Fibroblast of skin of left quadriceps (primary cell): ENCODE measurements around the gene GET4.
"Not testable (repeated sequence)": the region's sequence is repeated elsewhere in the genome, so short reads cannot be mapped to it uniquely, and the experiment has no call there.

Source experiments
- DNase-seq, 2 experiments: peaks; one replicate each; pipeline ENCODE4 v3.0.0-alpha.2; 2013; ENCODE audit warnings: low read depth in 2 of 2

GET4 gene

DNA sequence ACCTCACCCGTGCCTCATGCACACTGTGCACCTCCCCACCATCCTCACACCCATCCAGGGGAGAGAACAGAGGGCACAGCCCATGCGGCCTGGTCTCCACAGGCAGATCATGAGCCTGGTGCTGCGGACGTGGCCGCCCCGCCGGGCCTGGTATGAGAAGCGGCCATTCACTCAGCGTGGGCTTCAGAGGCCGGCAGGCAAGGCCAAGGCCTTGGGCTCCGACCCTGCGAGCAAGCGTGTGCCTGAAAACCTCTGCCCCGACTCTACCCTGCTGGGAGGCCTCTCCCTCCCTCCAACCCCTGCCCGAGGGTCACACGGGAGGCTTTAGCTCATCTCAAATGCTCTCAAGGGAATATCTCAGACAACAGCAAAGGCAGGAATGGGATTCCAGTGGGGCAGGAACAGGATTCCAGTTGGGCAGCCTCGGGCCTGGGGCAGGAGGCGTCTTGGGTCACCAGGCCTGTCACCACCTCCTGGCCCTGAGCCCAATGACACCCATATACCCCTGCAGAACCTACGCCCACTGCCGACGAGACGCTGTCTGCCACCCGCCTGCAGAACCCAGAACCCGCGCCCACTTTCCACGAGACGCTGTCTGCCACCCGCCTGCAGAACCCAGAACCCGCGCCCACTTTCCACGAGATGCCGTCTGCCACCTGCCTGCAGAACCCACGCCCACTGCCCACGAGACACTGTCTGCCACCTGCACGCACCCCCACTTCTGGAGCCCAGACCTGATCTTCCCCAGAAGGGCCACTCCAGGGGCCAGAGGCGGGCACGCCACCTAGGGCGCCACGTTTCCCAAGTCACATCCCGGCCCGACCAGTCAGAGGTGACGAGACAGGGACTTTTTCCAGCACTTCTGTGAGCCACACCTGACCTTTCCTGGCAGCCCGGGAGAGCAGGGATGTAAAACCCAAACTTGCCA is 39.2 kb downstream of the GET4 start:
- no peak for DNase-seq

DNA sequence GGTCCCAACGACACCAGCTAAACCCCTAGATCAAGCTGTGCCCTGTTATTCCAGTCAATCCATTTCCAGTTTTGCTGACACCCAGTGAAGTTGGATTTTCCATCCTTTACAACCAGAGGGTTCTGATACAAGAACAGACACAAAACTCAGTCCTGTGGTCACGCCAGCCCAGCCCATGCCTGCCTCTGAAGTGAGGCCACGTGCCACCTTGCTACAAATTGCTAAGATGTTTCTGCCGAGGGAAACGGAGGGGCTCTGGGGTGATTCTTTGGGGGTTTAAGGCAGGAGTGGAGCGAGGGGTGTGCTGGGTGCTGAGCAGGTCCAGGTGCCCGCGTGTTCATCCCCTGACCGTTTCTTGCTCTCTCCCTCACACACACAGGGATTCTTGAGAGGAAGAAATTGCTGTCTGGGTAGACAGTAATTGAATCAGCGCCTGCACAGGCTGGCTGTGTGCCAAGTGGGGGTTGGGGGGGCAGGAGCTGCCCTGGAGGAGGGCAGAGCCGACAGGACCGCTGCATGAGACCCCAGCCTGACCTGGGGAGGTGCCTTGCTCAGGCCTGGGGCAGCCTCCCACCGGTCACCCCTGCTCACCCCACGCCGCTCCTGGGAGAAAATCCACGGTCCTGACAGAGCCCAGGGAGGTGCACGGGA is 40.1 kb downstream of the GET4 start:
- DNase-seq = no peak

DNA sequence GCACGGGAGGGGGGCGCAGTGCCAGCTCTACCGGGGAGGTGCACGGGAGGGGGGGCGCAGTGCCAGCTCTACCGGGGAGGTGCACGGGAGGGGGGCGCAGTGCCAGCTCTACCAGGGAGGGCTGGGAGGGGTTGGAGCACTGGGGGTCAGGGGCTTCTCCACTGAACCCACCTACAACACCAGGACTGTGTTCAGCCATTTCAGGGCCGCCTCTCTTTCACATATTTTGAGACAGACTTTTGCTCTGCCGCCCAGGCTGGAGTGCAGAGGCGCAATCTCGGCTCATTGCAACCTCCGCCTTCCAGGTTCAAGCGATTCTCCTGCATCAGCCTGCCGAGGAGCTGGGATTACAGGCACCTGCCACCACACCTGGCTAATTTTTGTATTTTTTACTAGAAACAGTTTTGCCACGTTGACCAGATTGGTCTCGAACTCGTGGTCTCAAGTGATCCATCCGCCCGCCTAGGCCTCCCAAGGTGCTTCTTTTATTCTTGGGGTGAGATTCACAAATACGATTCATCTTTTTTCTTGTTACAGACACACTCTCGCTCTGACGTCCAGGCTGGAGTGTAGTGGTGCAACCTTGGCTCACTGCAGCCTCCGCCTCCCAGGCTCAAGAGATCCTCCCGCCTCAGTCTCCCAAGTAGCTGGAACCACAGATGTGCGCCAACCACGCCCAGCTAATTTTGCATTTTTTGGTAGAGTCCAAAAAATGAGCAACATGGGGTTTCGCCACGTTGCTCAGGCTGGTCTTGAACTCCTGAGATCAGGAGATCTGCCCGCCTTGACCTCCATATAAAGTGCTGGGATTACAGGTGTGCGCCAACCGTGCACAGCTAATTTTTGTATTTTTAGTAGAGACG is 41.1 kb downstream of the GET4 start:
- DNase-seq = no peak

DNA sequence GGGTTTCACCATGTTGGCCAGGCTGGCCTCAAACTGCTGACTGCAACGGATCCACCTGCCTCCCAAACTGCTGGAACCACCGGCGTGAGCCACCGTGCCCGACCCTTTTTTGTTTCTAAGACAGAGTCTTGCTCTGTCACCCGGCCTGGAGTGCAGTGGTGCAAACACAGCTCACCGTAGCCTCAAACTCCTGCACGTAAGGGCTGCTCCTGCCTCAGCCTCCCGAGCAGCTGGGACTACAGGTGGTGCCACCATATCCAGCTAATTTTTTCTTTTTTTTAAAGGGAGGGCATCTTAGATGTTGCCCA is 41.7 kb downstream of the GET4 start:
- no peak for DNase-seq

DNA sequence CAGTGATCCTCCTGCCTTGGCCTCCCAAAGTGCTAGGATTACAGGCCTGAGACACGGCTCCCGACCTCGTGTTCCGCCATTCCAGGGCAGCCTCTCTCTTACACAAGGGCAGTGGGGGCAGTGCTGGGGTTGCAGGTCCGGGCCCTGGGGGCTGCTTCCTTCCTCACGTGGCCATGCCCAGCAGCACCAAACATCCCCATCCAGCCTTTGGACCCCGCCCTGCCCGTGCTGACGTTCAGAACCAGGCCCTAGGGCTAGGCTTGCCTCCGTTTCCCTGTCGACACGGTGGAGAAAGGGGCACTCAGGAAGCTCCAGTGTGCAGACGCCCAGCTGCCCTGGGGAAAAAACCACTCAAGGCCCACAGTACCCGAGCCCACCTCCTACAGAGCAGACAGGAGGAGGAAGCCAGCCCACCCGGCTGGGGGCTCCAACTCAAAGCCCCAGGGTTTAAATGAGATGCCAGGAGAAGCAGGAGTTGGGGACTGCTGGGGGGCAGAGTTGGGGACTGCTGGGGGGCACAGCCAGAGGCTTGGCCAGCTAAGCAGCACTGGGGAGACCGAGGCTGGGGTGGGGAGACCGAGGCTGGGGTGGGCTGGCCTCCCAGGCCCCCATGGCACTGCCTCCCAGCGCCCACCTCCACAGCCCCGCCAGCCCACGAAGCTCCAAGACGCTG is 42.2 kb downstream of the GET4 start:
- no peak for DNase-seq

DNA sequence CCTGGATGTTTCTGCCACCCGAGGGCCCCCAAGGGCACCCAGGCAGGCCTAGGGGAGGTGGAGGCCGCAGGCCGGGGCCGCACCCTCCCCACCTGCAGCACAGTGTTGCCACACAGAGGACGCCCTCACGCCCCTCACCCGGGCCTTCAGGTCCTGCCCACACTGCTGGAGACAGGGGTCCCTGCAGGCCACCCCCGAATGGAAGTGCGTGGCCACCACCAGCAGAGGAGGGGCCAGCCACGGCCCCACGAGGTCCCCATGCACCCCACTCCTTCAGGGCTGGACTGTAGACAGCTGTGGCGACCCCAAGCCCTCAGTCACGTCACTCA is 42.7 kb downstream of the GET4 start:
- no peak for DNase-seq

DNA sequence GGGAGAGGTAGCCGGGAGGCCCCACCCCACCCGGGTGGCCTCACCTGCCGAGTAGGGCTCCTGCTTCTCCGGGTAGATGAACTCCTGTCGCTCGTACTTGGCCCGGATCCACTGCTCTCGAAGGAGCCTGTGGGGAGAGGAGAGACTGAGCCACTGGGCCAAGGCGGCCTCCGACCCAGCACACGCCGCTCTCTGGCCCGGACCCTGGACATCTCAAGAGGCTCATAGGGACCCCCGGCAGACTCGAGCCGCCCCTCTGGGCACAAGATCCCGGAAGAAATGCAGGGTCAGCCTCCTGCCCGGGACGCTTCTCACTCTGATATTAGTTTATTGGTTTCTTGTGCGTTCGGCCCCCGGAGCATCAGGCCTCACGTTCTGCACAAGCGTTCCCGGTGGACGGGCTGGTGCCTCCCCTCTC is 43.6 kb downstream of the GET4 start:
- DNase-seq = no peak

DNA sequence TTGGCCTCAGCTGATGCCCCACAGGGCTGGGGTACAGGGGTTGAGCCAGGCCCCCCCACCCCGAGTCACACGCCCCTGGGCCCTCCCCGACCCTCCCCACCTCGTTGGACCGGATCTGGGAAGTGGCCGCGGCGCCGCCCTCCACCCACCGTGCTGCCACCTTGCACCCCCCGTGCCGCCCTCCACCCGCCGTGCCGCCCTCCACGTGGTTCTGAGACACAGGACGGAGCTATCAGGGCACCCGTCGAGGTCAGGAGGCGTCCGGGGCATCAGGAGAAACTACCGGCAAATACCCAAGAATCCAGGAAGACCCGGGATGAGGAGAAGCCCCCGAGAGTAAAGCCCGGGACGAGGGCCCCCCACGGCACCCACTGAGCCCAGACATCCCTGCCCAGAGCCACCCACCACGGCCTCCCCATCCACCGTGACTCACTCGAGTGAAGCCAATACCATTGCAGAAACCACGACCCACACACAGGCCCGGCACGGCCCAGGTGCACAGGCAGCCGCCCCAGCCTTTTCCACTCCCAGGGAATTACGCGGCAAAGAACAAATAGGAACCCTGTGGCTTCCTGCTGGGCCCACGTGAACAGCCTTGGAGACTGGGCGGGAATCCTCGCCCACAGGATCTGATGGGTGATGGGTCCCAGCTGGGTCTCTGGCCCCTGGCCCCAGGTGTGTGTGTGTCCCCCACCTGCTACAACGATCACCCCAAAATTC is 44.2 kb downstream of the GET4 start:
- DNase-seq = no peak

DNA sequence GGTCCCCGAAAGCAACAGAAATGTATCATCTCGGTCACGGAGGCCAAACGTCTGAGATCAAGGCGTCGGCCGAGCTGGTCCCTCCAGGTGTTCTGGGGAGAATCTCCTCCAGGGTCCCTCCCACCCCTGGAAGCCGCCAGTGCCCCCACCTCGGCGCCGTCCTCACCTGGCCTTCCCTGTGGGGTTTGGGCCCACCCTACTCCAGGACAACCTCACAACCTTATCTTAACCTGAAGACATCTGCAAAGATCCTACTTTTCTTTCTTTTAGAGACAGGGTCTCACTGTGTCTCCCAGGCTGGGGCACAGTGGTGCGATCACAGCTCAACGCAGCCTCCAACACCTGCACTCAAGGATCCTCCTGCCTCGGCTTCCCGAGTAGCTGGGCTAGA is 44.7 kb downstream of the GET4 start:
- DNase-seq = no peak

DNA sequence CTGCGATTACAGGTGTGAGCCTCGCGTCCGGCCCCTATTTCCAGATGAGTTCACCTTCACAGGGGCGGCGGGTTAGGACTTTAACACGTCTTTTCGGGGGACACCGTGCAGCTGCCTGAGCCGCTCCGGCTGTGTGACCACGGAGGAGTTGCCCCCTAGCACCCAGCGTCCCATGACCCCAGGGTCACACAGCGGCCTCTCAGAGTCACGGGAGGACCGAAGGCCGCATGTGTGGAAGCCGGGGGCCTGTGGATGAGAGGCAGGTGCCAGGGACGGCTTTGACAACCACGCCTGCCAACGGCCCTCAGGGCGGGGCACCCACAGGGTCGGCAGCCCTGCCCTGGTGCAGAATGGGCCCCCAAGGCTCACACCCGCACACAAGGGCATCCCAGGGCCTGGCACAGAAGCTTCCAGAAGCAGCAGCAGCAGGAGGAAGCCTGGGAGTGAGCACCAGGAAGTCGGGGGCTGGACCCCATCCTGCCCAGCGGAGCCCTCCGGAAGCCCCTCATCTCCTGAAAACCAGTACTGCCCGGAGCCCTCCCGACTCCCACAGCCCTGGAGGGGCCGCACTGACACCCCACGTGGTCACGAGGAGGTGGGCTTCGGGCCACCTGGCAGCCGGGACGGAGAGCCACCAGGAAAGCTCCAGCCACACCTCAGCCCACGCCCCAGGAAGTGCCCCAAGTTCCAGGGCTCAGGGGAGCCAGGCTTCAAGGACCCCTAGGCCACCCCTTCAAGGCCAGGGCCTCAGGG is 45.4 kb downstream of the GET4 start:
- no peak for DNase-seq

DNA sequence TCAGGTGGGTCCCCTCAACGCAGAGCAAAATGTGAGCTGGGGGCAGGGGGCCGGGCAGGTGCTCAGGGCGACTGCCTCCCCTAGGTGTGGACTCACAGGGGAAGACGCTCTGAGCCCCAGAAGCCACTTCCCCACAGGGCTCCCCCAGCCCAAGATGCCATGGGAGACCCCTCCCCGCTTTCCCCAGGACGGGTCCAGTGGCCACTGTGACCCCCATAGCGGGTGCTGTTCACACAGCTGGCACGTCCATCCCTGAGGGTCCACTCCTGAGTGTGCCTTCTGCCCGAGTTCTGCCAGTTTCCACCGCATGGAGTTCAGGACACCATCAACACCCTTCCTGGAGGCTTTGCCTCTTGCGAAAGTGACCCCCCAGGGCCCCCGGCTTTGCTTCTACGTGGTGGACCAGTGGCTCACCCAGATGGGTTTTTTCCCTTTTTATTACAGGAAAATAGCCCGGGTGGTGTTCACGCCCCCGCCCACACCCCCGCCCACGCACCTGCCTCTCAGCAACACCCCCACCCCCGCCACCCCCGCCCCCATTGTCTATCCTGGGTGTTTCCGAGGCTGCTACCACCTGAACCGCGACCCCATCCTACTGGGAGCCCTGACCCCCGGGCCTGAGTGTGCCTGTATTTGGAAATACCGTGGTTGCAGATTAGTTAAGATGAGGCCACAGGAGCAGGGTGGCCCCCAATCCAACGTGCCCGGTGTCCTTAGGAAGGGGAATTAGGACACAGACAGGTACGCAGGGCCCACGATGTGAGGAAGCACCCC is 46.2 kb downstream of the GET4 start:
- no peak for DNase-seq

DNA sequence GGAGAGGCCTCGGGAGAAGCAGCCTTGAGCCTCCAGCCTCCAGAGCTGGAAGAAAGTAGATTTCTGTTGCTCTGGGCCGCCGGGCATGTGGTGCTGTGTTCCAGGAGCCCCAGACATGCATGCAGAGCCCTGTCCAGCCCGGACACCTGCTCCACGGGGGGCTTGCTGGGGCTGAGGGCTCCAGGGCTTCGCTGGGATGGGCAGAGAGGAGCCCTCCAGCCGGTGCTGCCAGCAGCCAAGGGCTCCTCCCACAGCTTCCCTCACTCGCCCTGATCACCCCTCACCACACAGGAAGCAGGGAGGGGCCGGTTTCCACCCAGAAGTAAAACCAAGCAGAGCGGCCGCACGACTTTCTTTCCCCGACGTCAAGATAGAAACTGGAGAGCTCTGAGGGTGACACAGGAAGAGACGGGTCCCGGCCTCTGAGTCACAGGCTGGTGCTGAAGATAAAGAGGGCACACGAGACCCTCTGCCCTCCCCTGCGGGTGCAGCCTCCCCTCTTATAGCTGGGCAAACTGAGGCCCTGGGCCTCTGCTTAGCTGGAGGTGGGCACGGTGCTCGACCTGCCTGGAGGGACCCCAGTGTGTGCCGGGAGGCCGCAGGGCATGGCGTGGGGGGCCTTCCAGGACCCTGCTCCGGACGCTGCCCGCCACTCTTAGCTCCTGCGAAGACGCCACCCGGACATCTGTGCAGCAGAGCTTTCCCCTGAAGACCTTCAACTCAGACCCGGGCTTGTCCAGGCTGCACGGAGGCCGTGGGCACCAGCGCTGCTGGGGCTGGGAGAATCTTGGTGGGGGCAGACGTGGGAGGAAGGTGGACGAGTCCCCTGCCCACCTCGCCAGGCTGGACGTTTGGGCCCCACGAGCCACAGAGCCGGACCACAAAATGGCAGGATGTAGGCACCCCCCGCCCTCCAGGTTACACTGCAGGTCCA is 47.0 kb downstream of the GET4 start:
- no peak for DNase-seq

DNA sequence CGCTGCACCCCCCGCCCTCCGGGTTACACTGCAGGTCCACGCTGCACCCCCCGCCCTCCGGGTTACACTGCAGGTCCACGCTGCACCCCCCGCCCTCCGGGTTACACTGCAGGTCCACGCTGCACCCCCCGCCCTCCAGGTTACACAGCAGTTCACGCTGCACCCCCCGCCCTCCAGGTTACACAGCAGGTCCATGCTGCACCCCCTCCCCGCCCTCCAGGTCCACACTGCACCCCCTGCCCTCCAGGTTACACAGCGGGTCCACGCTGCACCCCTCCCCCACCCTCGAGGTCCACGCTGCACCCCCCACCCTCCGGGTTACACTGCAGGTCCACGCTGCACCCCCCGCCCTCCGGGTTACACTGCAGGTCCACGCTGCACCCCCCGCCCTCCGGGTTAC is 47.7 kb downstream of the GET4 start:
- not testable (repeated sequence) for DNase-seq

DNA sequence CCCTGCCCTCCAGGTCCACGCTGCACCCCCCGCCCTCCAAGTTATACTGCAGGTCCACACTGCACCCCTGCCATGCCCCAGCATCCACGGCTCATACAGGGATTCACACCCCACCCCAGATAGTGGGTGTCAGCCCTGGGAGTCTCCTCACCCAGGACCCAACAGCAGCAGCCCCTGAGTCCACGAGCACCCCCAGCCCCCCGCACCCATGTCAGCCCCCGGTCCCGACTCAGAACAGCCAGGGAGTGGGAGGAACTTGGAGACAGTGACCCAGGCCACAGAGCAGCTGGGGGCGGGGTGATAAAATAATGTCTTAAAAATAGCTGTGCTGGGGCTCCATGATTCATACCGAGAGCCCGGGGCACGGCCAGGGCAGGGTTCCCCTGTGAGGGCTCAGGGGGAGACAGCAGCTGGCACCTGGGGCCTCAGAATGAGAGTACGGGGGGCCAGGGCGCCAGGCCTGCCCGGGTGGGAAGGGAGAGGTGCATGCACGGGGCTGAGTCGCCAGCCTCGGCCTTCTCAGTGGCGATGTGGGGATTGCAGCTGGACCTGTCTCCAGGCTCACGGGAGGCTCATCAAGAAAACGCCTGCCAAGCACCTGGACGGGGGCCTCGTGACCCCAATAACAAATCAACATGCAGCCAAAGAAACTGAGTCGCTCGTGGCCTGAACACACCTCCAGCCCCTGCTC is 48.3 kb downstream of the GET4 start:
- DNase-seq = no peak

DNA sequence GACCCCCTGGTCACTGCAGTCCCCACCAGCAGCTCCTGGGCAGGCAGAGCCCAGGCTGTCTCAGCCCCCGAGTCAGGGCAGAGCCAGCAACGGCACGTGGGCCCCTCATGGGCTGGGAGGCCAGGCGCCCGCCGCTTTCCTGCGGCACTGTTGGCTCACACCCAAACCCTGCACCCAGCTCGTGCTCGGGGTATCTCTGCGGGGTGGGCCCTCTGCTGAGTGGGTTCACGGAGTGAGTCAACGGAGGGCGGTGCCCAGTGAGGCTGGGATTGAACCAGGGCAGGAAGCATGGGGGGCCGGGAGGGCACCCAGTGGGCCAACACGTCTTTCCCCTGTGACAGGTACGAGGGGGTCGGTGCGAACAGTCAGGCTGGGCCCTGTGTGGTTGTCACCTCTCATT is 49.2 kb downstream of the GET4 start:
- no peak for DNase-seq

DNA sequence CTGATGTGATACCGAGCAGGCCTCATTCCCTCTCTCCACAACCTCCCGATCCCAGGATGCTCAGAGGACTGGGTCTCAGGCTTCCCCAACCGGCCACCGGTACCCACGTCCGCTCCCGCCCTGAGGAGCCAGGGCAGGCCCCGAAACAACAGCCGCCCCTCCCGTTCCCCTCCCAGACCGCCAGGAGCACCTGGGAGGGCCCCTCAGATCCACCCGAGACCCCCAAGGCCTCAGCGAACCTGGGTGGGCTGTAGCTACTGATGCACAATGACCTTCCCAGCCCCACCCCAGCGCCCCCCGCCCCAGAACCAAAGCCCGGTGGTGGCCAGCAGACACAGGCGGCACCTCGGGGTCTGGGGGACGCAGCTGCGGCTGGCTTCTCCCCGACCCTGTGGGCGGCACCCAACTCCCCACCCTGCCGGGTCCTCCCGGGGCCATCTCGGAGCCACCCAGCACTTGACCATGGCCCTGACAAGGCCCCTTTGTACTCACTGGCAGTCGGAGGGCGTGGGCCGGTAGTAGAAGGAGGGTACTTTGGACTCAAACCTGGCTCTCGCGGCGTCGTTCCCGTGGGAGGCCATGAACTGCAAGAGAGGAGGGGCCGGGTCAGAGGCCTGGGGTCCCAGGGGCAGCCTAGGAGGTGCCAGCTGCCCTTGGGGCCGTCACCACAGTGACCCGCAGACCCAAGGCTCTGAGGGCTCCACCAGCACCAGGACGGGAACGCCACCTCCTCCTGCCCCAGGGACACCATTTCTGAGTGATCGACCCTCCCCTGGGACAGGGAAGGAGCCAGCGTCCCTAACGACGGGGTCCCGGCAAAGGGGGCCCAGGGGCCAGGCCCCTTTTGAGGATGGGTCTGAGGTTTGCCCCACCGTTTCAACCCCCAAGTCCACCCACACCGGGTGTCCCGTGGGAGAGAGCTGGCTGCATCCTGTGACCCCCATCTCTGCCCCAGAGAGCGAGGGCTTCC is 50.0 kb downstream of the GET4 start:
- no peak for DNase-seq
